ENCODE data around the gene CRTC1.

DNA sequence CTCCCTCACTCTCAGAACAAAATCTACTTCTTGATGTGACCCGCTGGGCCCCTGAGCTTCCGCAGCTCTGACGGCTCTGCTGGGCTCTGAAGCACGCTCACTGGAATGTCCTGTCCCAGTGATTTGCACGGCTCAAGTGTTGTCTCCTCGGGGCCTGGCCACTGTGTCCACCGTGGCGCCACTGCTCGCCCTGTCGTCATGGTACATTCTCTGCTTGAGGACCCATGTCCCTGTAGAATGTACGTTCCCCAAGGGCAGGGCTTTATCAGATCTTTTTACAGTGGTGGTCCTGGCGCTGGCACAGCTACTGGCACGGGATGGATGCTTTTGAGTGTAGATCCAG is 34.5 kb upstream of the CRTC1 start:
- TF ChIP-seq, protein P1, sequence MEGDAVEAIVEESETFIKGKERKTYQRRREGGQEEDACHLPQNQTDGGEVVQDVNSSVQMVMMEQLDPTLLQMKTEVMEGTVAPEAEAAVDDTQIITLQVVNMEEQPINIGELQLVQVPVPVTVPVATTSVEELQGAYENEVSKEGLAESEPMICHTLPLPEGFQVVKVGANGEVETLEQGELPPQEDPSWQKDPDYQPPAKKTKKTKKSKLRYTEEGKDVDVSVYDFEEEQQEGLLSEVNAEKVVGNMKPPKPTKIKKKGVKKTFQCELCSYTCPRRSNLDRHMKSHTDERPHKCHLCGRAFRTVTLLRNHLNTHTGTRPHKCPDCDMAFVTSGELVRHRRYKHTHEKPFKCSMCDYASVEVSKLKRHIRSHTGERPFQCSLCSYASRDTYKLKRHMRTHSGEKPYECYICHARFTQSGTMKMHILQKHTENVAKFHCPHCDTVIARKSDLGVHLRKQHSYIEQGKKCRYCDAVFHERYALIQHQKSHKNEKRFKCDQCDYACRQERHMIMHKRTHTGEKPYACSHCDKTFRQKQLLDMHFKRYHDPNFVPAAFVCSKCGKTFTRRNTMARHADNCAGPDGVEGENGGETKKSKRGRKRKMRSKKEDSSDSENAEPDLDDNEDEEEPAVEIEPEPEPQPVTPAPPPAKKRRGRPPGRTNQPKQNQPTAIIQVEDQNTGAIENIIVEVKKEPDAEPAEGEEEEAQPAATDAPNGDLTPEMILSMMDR (IDR thresholded peaks at IDR 0.05 in 4 of 5, conservative IDR thresholded peaks at IDR 0.05 in 1 of 5): no peak
- TF ChIP-seq POLR2A (IDR thresholded peaks at IDR 0.05): no peak
